Uterus (tissue), 2 donors: ENCODE measurements around the gene COX7B.

Source experiments
- POLR2A ChIP-seq, 2 donors: fragments of 450-650 bp; IDR thresholded peaks; one replicate each; pipeline ENCODE4 v1.6.1; 2016; ENCODE audit warnings: antibody characterized with exemption in 2 of 2, mild to moderate bottlenecking in 1 of 2, moderate library complexity in 1 of 2
- TF ChIP-seq, protein P1 (sequence below), 4 experiments: fragments of 200-600 bp in 2 of 4; fragments of 450-650 bp in 2 of 4; sonication (generic) in 2 of 4; IDR thresholded peaks; one replicate each; pipeline ENCODE4 v1.5.1; 2016 to 2019; ENCODE audit warnings: antibody characterized with exemption in 4 of 4, mild to moderate bottlenecking in 2 of 4, moderate library complexity in 1 of 4

GRCh38 chrX:77936299-77936698 is 37.0 kb downstream of the COX7B start:
- no peak for TF ChIP-seq POLR2A (IDR thresholded peaks at IDR 0.05)
- TF ChIP-seq, protein P1, sequence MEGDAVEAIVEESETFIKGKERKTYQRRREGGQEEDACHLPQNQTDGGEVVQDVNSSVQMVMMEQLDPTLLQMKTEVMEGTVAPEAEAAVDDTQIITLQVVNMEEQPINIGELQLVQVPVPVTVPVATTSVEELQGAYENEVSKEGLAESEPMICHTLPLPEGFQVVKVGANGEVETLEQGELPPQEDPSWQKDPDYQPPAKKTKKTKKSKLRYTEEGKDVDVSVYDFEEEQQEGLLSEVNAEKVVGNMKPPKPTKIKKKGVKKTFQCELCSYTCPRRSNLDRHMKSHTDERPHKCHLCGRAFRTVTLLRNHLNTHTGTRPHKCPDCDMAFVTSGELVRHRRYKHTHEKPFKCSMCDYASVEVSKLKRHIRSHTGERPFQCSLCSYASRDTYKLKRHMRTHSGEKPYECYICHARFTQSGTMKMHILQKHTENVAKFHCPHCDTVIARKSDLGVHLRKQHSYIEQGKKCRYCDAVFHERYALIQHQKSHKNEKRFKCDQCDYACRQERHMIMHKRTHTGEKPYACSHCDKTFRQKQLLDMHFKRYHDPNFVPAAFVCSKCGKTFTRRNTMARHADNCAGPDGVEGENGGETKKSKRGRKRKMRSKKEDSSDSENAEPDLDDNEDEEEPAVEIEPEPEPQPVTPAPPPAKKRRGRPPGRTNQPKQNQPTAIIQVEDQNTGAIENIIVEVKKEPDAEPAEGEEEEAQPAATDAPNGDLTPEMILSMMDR (IDR thresholded peaks at IDR 0.05) = no peak
